ENCODE data around the gene GABPB2.
A peak's percentile ranks its signal among the peaks of the same experiment; 100 is the strongest.

GABPB2 gene

DNA sequence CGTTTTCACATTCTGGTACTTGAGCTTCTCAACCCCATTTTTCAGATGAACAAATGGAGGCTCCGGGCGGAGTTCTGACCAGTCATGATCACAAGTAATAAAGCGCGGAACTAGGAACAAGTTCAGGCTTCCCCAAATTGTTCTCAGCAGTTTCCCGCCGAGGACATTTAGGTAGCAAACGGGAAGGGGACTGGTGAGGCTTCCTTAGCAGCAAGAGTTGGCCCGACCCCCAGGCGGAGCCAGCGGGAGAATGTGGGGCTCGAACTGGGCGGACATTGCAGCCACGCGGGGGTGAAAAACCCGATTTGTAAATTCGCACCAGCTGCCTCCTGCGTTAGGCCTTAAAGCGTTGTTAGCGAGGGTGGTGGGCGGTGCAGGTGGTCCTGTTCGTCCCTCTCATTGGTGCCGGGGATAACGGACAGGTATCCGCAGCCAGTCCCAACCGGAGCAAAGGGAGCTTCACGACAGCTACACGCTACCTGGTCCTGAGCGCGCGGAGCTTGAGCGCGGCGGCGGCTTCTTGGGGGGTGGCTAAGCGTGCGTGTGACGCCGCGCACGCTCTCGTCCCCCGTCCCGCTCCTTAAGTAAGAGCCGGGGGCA is 60.5 kb downstream of the GABPB2 start:
- DNase-seq (ENCODE audit: insufficient read length, low spot score) (peak; percentile 65), FAIRE-seq (peak; percentile 81)
- TF ChIP-seq POLR2A (IDR thresholded peaks at IDR 0.05; ENCODE audit: low read depth, low read length) (no peak), TAF1 (IDR thresholded peaks at IDR 0.05; ENCODE audit: low read depth, low read length) (no peak), PAX5 (IDR thresholded peaks at IDR 0.05; ENCODE audit: insufficient read depth, low read length, severe bottlenecking) (no peak), SPI1 (IDR thresholded peaks at IDR 0.05; ENCODE audit: low read depth, low read length) (no peak), POLR2AphosphoS5 (IDR thresholded peaks at IDR 0.05; ENCODE audit: low read depth, low read length) (no peak), POU2F2 (IDR thresholded peaks at IDR 0.05; ENCODE audit: low read depth, low read length) (no peak)

- DNase-seq (ENCODE audit: insufficient read length, low spot score) = no peak
- TF ChIP-seq PAX5 (IDR thresholded peaks at IDR 0.05; ENCODE audit: insufficient read depth, low read length, severe bottlenecking) (no peak), SPI1 (IDR thresholded peaks at IDR 0.05; ENCODE audit: low read depth, low read length) (no peak), POU2F2 (IDR thresholded peaks at IDR 0.05; ENCODE audit: low read depth, low read length) (no peak)
- FAIRE-seq = no peak
Measured at GRCh38 chr1:151131701-151132334, 61.3 kb downstream of the GABPB2 start.

- TF ChIP-seq POLR2A (IDR thresholded peaks at IDR 0.05; ENCODE audit: low read depth, low read length) (no peak), PAX5 (IDR thresholded peaks at IDR 0.05; ENCODE audit: insufficient read depth, low read length, severe bottlenecking) (no peak), SPI1 (IDR thresholded peaks at IDR 0.05; ENCODE audit: low read depth, low read length) (no peak), POLR2AphosphoS5 (IDR thresholded peaks at IDR 0.05; ENCODE audit: low read depth, low read length) (no peak), POU2F2 (IDR thresholded peaks at IDR 0.05; ENCODE audit: low read depth, low read length) (no peak), TAF1 (IDR thresholded peaks at IDR 0.05; ENCODE audit: low read depth, low read length) (no peak)
- DNase-seq (ENCODE audit: insufficient read length, low spot score) = no peak
- FAIRE-seq = no peak
Measured at GRCh38 chr1:151132335-151133017, 61.9 kb downstream of the GABPB2 start.

GRCh38 chr1:151133018-151133806 is 62.7 kb downstream of the GABPB2 start:
- FAIRE-seq (no peak), DNase-seq (ENCODE audit: insufficient read length, low spot score) (no peak)
- no peak for TF ChIP-seq POU2F2 (IDR thresholded peaks at IDR 0.05; ENCODE audit: low read depth, low read length)

DNA sequence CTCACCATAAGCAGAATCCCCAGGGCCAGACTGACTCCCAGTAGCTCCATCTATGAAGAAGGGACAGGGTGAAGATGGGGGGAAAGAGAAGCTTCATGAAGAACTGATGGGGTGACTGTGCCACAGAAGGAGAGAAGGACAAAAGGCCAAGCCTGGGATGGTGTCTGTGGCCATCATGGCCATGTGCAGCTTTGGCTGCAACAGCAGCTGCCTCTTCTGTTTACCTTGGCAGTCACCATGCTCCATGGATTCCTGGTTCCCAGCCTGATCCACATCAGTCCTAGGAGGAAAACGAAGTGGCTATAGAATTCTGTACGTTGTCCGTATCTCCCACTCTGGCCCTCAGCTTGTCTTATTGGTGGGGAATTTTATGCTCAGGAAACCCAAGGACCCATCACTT is 63.8 kb downstream of the GABPB2 start:
- no peak for FAIRE-seq
- DNase-seq (ENCODE audit: insufficient read length, low spot score) = no peak
- TF ChIP-seq POU2F2 (IDR thresholded peaks at IDR 0.05; ENCODE audit: low read depth, low read length) (no peak), POLR2AphosphoS5 (IDR thresholded peaks at IDR 0.05; ENCODE audit: low read depth, low read length) (no peak), SPI1 (IDR thresholded peaks at IDR 0.05; ENCODE audit: low read depth, low read length) (no peak), PAX5 (IDR thresholded peaks at IDR 0.05; ENCODE audit: insufficient read depth, low read length, severe bottlenecking) (no peak), TAF1 (IDR thresholded peaks at IDR 0.05; ENCODE audit: low read depth, low read length) (no peak), POLR2A (IDR thresholded peaks at IDR 0.05; ENCODE audit: low read depth, low read length) (no peak)

DNA sequence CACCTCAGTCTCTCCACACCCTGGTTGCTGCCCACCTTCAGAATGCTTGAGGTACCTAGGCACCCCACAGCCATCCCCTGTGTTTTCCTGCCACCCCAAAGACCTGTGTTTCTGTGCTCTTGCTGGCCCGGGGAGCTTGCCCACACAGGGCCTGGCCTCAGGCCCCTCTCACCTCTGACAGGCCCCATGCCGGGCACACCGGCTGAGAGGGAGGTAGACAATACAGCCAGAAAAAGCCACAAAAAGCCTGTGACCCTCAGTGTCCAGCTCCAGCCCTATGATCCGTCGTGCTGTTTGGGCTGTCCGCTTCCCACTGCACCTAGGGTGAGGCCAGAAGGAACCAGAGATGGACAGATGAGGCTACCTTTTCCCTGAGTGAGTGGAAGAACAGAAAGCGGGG is 64.4 kb downstream of the GABPB2 start:
- DNase-seq (ENCODE audit: insufficient read length, low spot score) (no peak), FAIRE-seq (no peak)
- TF ChIP-seq SPI1 (IDR thresholded peaks at IDR 0.05; ENCODE audit: low read depth, low read length) (no peak), TAF1 (IDR thresholded peaks at IDR 0.05; ENCODE audit: low read depth, low read length) (no peak), POLR2A (IDR thresholded peaks at IDR 0.05; ENCODE audit: low read depth, low read length) (no peak), PAX5 (IDR thresholded peaks at IDR 0.05; ENCODE audit: insufficient read depth, low read length, severe bottlenecking) (no peak), POU2F2 (IDR thresholded peaks at IDR 0.05; ENCODE audit: low read depth, low read length) (no peak), POLR2AphosphoS5 (IDR thresholded peaks at IDR 0.05; ENCODE audit: low read depth, low read length) (no peak)

GRCh38 chr1:151135433-151136385 is 65.1 kb downstream of the GABPB2 start:
- no peak for DNase-seq (ENCODE audit: insufficient read length, low spot score)

DNA sequence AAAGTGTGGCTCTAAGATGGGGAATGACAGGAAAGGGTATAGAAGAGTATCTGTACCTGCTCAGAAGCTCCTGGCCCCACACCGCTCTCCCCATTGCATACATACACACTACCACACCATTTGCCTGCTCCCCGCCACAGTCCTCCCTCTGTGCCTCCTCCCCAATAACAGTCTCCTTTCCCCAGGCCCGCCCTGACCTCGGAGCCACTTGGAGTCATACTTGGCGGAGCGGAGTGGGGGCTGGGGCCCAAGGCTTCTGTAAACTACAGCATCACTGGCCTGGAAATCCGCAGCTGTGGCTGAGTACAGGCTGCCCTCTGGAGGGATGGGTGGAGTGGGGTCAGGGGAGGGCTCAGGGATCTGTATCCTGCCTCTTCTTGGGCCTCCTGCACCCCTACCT is 67.2 kb downstream of the GABPB2 start:
- no peak for TF ChIP-seq POLR2AphosphoS5 (IDR thresholded peaks at IDR 0.05; ENCODE audit: low read depth, low read length)
- TF ChIP-seq POU2F2 (IDR thresholded peaks at IDR 0.05; ENCODE audit: low read depth, low read length) = no peak
- no peak for TF ChIP-seq SPI1 (IDR thresholded peaks at IDR 0.05; ENCODE audit: low read depth, low read length)
- TF ChIP-seq PAX5 (IDR thresholded peaks at IDR 0.05; ENCODE audit: insufficient read depth, low read length, severe bottlenecking) = no peak
- TF ChIP-seq TAF1 (IDR thresholded peaks at IDR 0.05; ENCODE audit: low read depth, low read length) = no peak
- no peak for TF ChIP-seq POLR2A (IDR thresholded peaks at IDR 0.05; ENCODE audit: low read depth, low read length)
- no peak for FAIRE-seq
- no peak for DNase-seq (ENCODE audit: insufficient read length, low spot score)

More at GRCh38 chr1:151135433-151136385, 65.1 kb downstream of the GABPB2 start:
- FAIRE-seq = no peak
- TF ChIP-seq SPI1 (IDR thresholded peaks at IDR 0.05; ENCODE audit: low read depth, low read length) (no peak), POU2F2 (IDR thresholded peaks at IDR 0.05; ENCODE audit: low read depth, low read length) (no peak), POLR2AphosphoS5 (IDR thresholded peaks at IDR 0.05; ENCODE audit: low read depth, low read length) (no peak), POLR2A (IDR thresholded peaks at IDR 0.05; ENCODE audit: low read depth, low read length) (no peak), TAF1 (IDR thresholded peaks at IDR 0.05; ENCODE audit: low read depth, low read length) (no peak), PAX5 (IDR thresholded peaks at IDR 0.05; ENCODE audit: insufficient read depth, low read length, severe bottlenecking) (no peak)
